Measurements from ENCODE around the gene HECTD4. TPM values are rescaled to one million over a fixed set of nuclear protein-coding genes. Genes with fewer than 3 reads are reported as not detected.
"Not testable (repeated sequence)": the region's sequence is repeated elsewhere in the genome, so short reads cannot be mapped to it uniquely, and the experiment has no call there.

Gene HECTD4
- total RNA-seq, 1 donor from 2014 or later: 22.7 TPM

DNA sequence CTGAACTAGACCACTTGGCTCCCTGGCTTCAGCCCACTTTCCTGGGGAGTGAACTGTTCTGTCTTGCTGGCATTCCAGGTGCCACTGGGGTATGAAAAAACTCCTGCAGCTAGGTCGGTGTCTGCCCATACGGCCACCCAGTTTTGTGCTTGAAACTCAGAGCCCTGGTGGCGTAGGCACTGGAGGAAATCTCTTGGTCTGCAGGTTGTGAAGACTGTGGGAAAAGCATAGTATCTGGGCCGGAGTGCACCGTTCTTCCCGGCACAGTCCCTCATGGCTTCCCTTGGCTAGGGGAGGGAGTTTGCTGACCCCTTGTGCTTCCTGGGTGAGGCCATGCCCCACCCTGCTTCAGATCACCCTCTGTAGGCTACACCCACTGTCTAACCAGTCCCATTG lies 223.1 kb downstream of the HECTD4 start:
- DNase-seq (ENCODE audit: low read depth): no peak
- Histone ChIP-seq H3K4me3 (ENCODE audit: low read depth, low read length) (no peak overlapping the region), H3K36me3 (ENCODE audit: control insufficient read depth, insufficient read depth, low read length) (peaks cover 2% of the 10 kb centered on the region), H3K27me3 (ENCODE audit: control insufficient read depth, insufficient read depth, low read length) (no peaks in the 10 kb centered on the region)
- TF ChIP-seq, protein P1, sequence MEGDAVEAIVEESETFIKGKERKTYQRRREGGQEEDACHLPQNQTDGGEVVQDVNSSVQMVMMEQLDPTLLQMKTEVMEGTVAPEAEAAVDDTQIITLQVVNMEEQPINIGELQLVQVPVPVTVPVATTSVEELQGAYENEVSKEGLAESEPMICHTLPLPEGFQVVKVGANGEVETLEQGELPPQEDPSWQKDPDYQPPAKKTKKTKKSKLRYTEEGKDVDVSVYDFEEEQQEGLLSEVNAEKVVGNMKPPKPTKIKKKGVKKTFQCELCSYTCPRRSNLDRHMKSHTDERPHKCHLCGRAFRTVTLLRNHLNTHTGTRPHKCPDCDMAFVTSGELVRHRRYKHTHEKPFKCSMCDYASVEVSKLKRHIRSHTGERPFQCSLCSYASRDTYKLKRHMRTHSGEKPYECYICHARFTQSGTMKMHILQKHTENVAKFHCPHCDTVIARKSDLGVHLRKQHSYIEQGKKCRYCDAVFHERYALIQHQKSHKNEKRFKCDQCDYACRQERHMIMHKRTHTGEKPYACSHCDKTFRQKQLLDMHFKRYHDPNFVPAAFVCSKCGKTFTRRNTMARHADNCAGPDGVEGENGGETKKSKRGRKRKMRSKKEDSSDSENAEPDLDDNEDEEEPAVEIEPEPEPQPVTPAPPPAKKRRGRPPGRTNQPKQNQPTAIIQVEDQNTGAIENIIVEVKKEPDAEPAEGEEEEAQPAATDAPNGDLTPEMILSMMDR (IDR thresholded peaks at IDR 0.05; ENCODE audit: insufficient read depth, low read length, poor library complexity, severe bottlenecking): no peak

- H3K36me3 ChIP-seq (ENCODE audit: control insufficient read depth, insufficient read depth, low read length); H3K4me3 ChIP-seq (ENCODE audit: low read depth, low read length); DNase-seq (ENCODE audit: low read depth); H3K27me3 ChIP-seq (ENCODE audit: control insufficient read depth, insufficient read depth, low read length): not testable (repeated sequence)
These were observed 223.6 kb downstream of the HECTD4 start for GRCh38 chr12:112158461-112159145.

DNA sequence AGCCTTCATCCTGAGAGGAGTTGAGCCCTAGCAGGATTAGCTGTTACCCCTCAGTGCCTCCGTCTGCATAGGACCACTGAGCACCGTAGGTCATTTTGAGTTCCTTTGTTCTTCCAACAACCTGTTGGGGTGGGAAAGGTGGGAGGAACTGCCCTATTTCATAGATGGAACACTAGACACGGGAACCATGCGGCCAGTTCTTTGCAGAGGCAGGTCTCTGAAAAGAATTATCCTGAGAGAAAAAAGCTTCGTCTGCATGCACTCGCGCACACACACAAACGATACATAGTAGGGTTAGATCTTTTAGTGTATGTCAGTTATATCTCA lies 228.4 kb downstream of the HECTD4 start:
- TF ChIP-seq, protein P1 (IDR thresholded peaks at IDR 0.05; ENCODE audit: insufficient read depth, low read length, poor library complexity, severe bottlenecking): no peak
- no peak for DNase-seq (ENCODE audit: low read depth)
- Histone ChIP-seq H3K27me3 (ENCODE audit: control insufficient read depth, insufficient read depth, low read length) (no peaks in the 10 kb centered on the region), H3K4me3 (ENCODE audit: low read depth, low read length) (no peak overlapping the region), H3K36me3 (ENCODE audit: control insufficient read depth, insufficient read depth, low read length) (peaks cover 1% of the 10 kb centered on the region)

- Histone ChIP-seq H3K27me3 (ENCODE audit: control insufficient read depth, insufficient read depth, low read length) (no peaks in the 10 kb centered on the region), H3K4me3 (ENCODE audit: low read depth, low read length) (no peak overlapping the region), H3K36me3 (ENCODE audit: control insufficient read depth, insufficient read depth, low read length) (peaks cover 1% of the 10 kb centered on the region)
- no peak for DNase-seq (ENCODE audit: low read depth)
- TF ChIP-seq, protein P1 (IDR thresholded peaks at IDR 0.05; ENCODE audit: insufficient read depth, low read length, poor library complexity, severe bottlenecking): no peak
These were observed 228.9 kb downstream of the HECTD4 start for GRCh38 chr12:112153181-112153892.

DNA sequence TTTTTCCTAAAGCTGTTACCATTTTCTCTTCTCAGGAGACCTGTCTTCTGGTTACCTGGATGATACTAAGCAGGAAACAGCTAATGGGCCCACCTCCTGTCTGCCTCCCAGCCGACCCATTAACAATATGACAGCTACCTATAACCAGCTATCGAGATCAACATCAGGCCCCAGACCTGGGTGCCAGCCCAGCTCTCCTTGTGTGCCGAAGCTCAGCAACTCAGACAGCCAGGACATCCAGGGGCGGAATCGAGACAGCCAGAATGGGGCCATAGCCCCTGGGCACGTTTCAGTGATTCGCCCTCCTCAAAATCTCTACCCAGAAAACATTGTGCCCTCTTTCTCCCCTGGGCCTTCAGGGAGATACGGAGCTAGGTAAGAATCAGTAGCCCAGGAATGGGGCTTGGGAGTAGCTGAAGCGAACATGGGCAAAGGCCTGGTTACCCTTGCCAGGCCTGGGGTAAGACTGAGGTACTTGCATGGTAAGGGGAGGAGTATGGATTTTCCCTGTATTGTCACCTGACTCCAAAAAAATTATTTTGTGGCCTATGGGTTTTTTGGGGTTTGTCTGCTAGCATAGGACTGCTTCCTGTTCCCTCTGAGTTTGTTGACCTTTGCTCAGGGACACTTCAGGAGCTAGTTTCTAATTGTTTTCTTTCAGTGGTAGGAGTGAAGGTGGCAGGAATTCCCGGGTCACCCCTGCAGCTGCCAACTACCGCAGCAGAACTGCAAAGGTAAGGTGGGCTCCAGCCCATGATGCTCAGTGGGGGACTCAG lies 230.3 kb downstream of the HECTD4 start:
- no peak for DNase-seq (ENCODE audit: low read depth)
- Histone ChIP-seq H3K4me3 (ENCODE audit: low read depth, low read length) (no peak overlapping the region), H3K36me3 (ENCODE audit: control insufficient read depth, insufficient read depth, low read length) (peaks cover 4% of the 10 kb centered on the region), H3K27me3 (ENCODE audit: control insufficient read depth, insufficient read depth, low read length) (no peaks in the 10 kb centered on the region)
- TF ChIP-seq, protein P1 (IDR thresholded peaks at IDR 0.05; ENCODE audit: insufficient read depth, low read length, poor library complexity, severe bottlenecking): no peak

GRCh38 chr12:112149596-112149995 lies 232.6 kb downstream of the HECTD4 start:
- no peak overlapping the region for H3K4me3 ChIP-seq (ENCODE audit: low read depth, low read length)
- TF ChIP-seq, protein P1 (IDR thresholded peaks at IDR 0.05; ENCODE audit: insufficient read depth, low read length, poor library complexity, severe bottlenecking): no peak
- no peaks in the 10 kb centered on the region for H3K27me3 ChIP-seq (ENCODE audit: control insufficient read depth, insufficient read depth, low read length)
- peak; percentile 56 for DNase-seq (ENCODE audit: low read depth)
- H3K36me3 ChIP-seq (ENCODE audit: control insufficient read depth, insufficient read depth, low read length): peaks cover 6% of the 10 kb centered on the region
